ENCODE results near the gene LRTM1. TPM values are rescaled to one million over a fixed set of nuclear protein-coding genes. Genes with fewer than 3 reads are reported as not detected.

LRTM1 gene
- total and polyA plus RNA-seq, 2 donors (not counting 3 experiments of a cell fraction or from before 2014, with no cell fraction given), result not detected

DNA sequence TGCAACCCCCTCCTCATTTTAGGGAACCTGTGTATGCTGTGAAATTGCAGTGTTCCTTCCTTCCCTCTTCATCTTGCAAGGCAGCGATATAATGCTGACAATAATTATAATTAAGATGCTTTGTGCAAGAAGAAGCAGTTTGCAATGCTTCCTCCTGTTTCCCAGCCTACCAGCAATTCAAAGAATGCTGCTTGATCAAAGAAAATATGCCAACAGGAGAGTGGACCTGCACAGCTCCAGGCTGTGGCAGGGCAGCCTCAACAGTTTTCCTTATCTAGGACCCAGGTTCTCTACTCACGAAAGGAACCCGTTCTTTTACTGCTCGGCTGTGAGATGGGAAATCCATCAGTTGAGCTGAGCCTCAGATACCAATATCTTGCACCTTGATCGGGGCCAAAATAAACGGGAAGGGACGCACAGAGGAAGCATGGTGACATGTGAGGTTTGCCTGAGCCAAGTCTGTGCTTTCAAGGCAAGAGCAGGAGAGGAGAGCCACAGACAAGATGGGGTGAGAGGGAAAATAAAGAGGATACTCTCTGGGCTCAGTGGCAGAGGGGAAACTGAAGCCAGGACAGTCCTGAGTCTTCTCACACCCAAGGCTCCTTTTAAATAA, 22.6 kb upstream of the LRTM1 start:
- Histone ChIP-seq H2AFZ (ENCODE audit: low read depth, low read length) (no peak overlapping the region), H3K36me3 (ENCODE audit: control insufficient read depth in 2 of 2, extremely low read depth in 1 of 2, insufficient read depth in 2 of 2, low read length in 2 of 2) (no peaks in the 10 kb centered on the region), H3K4me2 (ENCODE audit: insufficient read depth, low read length) (no peak overlapping the region), H3K4me1 (ENCODE audit: control insufficient read depth, extremely low read depth, insufficient read depth, low read length) (no peaks in the 10 kb centered on the region), H3K4me3 (replicated peaks in 1 of 3; ENCODE audit: insufficient read depth in 1 of 3, low read depth in 1 of 3, low read length in 3 of 3) (no peak overlapping the region), H3K9ac (replicated peaks; ENCODE audit: extremely low read depth, insufficient read depth, low read length) (no peak overlapping the region), H3K9me1 (replicated peaks; ENCODE audit: control insufficient read depth, extremely low read depth, insufficient read depth, low read length) (no peaks in the 10 kb centered on the region), H3K27me3 (ENCODE audit: control insufficient read depth in 2 of 2, insufficient read depth in 2 of 2, low read length in 2 of 2) (no peaks in the 10 kb centered on the region), H3K79me2 (ENCODE audit: control insufficient read depth, insufficient read depth, low read length) (no peaks in the 10 kb centered on the region), H3K9me3 (replicated peaks; ENCODE audit: control insufficient read depth, insufficient read depth, low read length) (peaks cover 2% of the 10 kb centered on the region), H3K27ac (ENCODE audit: insufficient read depth, low read depth, low read length) (no peak overlapping the region), H4K20me1 (replicated peaks; ENCODE audit: control insufficient read depth, extremely low read depth, insufficient read depth, low read length) (no peaks in the 10 kb centered on the region)
- intact Hi-C loops (cut with micrococcal nuclease) (no loop called here), dilution Hi-C loops (cut with MboI; ENCODE audit: extremely low pct_ligation_motif_present, low sequenced_read_pairs) (no loop called here)
- CTCF ChIA-PET, result no interaction called here
- DNase-seq (ENCODE audit: low read depth, low spot score) (no peak), FAIRE-seq (no peak)
- POLR2A ChIA-PET, result no interaction called here
- BruUV-seq (replicated peaks), result no TSS peak
- TF ChIP-seq POLR2AphosphoS5 (IDR thresholded peaks at IDR 0.05; ENCODE audit: insufficient read depth, low read depth, low read length) (no peak), MAX (IDR thresholded peaks at IDR 0.05; ENCODE audit: insufficient read depth, insufficient read length) (no peak), POLR2A (IDR thresholded peaks at IDR 0.05; ENCODE audit: low read depth, low read length) (no peak), CTCF (IDR thresholded peaks at IDR 0.05; ENCODE audit: extremely low read depth in 1 of 2, insufficient read depth in 1 of 2, low read depth in 1 of 2, low read length in 2 of 2) (no peak), MYC (IDR thresholded peaks at IDR 0.05; ENCODE audit: low read depth, low read length) (no peak), GATA2 (IDR thresholded peaks at IDR 0.05; ENCODE audit: insufficient read depth, insufficient read length, low read depth, low read length) (no peak), JUN (IDR thresholded peaks at IDR 0.05; ENCODE audit: borderline replicate concordance, insufficient read depth, insufficient read length, low read depth) (no peak), EZH2 (IDR thresholded peaks at IDR 0.05; ENCODE audit: borderline replicate concordance, low read depth, low read length, severe bottlenecking) (no peak), FOS (IDR thresholded peaks at IDR 0.05; ENCODE audit: borderline replicate concordance, insufficient read depth, low read length) (no peak)
